NCI-H1417 (cell line): ENCODE results near the gene AKT3.

Experiments used
- DNase-seq, 3 experiments: peaks; one replicate each; lab custom pipeline; 2025; lab: John Stamatoyannopoulos, UW

The AKT3 gene

DNA sequence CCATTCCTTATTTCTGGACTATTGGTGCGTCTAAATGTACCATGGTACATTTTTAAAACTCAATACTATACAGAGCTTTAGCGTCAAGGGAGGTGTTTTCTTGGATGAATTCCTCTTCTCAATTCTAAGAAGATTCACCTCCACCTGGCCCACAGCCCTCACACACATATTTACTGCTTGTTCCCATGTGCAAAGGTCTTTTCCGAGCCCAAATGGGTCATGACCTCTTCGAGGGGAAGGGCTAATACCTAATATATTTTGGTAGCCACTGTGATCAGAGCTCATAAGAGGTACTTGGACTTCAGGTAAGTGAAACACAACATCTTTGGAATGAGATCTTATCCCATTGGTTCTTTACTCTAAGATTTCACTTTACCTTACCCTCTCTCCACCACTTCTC, 388.3 kb downstream of the AKT3 start:
- no peak for DNase-seq

DNA sequence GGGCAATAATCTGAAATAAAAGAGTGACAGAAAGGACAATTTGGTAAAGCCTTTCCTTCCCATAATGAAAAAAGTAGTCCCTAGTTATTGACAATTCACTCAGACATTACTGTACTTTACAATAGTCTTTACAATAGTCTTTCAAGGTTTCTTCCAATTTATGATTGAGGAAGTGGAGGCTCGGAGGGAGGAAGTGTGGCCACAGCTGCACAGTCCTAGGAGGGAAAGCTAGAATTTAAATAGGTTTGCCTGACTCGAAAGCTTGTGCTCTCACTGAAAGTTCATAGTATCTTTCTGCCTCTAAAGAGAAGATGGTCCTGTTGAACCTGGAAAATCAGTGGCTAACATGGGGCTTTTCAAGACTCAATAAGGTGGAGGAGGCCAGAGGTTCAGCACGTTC, 391.0 kb downstream of the AKT3 start:
- DNase-seq = no peak

DNA sequence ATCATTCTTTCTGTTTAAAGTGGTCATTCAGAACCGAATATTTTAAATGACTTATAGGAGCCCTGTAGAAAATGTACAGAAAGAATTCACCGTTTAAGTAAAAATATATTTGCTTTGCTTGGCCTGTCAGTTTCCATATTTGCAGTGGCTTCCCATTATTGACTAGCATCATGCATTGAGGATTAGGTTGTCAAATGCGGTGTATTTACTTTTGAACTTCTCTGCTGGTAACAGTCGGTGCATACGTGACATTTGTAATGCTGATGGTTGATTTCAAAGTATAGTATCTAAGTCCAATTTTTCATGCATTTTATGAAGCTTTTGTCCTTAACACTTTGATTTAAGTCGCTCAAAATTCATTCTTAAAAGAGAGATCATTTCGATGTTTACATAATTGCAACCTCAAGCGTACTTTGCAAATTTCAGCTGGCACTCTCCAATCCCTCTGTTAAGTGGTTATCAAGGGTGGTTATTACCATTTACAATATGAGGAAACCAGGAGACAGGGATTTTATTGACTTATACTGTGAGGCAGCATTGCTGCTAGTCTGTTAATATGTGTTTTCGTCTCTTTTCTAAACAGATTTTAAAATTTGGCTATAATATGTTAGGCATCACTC, 392.6 kb downstream of the AKT3 start:
- peak in 2 of 3 experiments; percentile 37 to 74 for DNase-seq

DNA sequence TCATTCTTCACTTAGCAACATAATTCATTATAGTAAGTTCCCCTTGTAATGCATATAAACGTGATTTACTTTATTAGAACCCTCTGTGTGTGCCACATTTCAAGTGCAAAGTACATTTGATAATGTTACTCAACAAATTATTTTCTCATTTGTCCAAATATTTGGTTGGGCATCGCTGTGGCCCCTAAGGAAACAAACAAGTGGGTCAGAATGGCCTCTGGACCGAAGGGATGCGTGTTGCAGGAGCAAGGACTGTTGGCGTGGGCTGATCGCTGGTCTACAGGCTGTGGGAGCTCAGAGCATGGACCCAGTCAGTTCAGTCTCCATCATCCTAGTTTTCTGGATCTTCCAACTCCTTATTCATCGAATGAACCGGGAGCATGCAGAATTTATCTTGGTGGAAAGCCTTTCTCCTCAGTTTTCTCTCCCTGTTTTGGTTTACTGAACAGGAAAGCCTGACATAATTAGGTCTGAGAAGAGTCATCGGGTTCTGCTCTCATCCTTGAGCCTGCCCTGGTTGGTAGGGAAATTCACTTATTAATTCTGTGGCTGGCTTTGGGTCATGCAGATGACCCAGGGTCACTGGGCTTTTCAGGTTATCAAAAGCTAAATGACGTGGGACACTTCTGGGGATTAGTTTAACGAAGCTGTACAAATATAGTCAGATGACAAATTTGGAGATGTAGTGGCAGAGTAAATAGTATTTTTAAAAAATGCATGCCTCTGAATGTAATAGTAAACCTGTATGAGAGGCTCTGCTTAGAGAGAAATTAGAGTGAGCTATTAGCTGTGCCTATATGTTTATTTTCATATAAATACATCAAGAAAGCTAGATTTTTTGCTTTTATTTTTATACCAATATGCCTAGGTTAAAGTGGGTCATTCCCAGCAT, 394.0 kb downstream of the AKT3 start:
- DNase-seq = peak in 1 of 3 experiments; percentile 37

DNA sequence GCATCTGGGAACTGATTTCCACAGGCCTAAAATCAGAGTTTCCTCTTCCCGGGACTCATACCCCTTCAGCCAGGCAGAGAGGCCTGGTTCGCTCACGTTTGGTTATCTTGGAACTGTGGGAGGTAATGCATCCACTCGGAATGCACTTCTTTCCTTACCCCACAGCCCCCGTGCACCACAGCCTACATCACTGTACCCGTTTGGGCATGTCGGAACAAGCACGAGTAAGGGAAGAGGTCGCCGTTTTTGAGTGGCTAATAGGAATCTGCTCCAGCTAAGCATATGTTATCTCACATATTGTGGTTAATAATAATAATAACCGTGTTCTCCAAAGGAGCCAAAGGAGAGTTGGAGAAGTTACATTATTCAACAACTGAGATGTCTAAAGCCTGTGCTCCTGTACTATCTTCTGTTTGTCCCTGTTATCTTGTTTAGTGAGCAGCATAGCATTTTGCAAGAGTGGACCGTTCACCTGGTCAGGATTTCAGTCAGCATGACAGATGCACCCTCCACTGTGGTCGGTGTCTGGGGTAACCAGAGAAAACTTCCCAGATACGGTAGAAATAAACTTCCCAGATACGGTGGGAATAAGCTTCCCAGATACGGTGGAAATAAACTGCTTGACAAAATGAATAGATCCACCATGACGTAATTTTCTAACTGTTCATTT, 395.6 kb downstream of the AKT3 start:
- DNase-seq = no peak

DNA sequence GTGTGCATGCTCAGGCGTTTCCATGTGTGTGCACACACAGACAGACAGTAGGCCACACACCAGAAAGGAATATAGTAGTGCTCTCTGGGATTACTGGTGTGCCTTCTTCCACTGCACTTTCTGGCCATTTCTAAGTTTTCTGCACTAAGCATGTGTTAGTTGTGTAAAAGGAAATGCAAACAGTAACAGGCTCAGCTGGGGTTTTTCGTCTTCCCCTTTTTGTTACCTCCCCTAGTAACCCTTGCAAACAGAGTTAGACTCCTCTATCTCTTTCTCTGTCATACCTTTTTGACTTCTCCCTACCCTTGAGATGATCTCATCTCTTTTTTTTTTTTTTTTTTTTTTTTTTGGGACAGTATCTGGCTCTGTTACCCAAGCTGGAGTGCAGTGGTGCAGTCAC, 398.0 kb downstream of the AKT3 start:
- DNase-seq = no peak

DNA sequence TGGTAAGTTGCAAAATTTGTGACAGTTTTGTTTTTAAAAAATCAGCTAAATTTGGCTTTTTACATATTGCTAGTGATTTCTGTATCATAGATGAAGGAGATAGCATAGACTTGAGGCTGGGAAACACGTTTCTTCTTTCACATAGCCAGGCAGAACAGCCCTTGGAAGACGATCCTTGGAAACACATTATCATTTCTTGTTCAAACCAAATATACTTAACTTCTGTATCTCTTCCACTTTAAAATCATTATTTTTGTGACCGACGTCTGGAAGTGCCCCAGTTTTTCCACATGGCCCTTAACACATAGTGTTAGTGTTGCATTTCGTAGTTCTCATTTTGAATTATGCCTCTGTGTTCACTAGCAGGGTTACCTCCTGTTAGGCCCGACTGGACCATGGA, 400.7 kb downstream of the AKT3 start:
- no peak for DNase-seq

DNA sequence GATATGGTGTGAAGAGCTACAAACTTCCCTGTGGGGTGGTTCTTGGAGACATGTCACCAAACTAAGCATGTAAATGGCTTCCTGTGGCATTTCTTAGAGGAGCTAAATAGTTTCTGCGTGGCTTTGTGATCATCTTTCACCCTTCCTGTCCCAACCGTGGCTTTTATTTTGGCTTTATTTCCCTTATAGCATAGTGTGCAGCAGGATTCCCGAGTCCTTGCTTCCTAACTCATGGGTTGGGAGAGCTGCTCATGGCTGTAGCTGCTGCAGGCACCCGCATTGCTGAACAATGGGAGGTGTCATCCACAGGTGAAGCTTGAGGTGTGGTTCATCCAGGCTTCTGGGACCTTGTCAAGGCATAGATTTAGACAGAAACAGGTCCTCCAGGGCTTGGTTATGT, 402.2 kb downstream of the AKT3 start:
- no peak for DNase-seq

DNA sequence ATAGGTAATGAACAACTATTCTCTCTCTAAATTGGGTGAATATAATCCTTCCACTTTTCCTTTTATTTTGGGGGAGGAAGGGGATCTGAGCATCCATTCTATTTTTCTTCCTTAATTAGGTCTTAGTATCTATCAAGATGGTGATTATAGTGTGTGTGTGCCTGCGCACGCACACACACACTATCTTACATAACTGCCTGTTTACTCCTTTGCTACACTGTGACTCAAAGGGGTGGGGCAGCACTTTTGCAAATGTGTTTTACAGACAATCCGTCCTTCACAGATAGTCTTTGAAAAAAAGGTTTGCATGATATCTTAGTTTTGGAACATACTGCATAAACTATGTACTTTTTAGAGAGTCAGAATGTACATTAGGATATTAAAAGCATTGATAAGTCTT, 402.7 kb downstream of the AKT3 start:
- no peak for DNase-seq

DNA sequence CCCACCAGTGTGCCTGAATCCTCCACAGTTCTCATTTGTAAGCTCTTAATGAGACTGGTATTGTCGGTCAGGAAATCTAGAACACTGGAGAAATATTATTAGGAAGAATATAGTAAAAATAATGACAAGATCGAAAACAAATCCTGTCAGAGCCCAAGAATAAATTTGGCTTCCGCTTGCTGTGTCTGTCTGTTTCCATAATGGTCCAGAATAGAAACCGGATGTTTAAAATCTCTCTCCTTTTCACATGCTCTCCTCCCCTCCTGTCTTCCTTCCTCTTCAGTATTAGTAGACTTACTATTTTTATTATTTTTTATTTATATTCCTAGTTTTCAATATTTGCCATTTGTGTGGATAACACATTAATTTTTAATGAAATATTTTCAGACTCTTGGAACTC, 406.5 kb downstream of the AKT3 start:
- DNase-seq = no peak

DNA sequence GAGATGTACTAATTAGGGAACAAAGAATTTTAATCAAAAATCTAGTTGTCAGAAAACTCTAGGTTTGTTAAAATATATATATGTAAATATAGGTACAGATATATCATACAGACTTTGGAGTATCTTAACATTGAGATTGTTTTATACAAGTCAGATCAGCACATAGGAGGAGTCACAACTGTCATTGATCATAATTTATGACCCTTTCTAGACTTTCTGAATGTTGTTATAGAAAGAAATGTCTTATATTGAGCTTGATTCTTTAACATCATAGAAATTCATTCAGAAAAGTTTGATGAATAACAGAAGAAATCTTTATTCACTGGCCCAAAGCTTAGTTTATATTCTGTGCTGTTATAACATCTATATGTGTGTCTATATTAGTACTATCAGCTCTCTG, 408.4 kb downstream of the AKT3 start:
- no peak for DNase-seq

DNA sequence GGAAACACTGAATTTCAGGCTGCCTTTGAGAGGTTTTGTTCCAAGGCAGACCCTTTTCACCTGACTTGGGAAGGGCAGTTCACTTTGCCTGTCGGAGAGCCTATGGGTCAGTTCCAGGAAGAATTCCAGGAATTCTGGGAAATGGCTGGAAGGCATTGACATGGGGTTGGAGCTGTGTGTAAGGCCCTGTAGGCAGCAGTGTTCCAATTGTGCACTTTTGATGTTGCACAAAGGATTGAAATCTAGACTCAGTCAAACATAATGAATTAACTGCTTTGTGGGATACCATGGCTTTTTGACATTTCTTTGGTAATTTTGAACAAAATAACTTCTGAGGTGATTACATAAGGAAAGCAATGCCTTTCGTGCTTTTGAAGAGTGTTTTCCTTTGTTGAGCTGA, 409.6 kb downstream of the AKT3 start:
- no peak for DNase-seq

DNA sequence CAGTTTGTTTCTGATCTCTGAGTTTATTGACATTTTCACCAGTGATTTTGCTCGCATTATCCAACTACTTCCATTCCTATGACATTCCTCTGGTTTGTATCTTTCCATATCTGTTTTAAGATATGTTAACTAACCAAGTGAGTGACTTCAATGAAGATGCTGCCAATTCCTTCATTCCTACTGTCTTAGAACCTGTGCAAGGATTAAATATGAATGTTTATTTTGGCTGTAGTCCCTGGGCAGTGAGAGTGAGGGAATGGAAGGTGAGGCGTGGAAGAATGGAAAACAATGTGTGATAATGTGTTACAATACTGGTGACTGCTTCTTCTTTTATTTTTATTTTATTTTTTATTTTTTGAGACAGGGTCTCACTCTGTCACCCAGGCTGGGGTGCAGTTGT, 411.2 kb downstream of the AKT3 start:
- DNase-seq = no peak
